Measurements from ENCODE around the gene ZNF446. TPM values are rescaled to one million over a fixed set of nuclear protein-coding genes. Genes with fewer than 3 reads are reported as not detected.

Gene ZNF446
- total and polyA plus RNA-seq, 9 of the 15 experiments (the other 6 are each of a cell fraction or from before 2014, with no cell fraction given) = 0.07 to 4.8 (median 1.2) TPM

GRCh38 chr19:58468216-58468839 is 7.8 kb upstream of the ZNF446 start (continued):
- TF ChIP-seq CTCF (IDR thresholded peaks at IDR 0.05 in 2 of 3, conservative IDR thresholded peaks at IDR 0.05 in 1 of 3; ENCODE audit: insufficient read depth in 2 of 3, low read depth in 1 of 3, low read length in 3 of 3) (0 out of 6 replicates have a peak, but pooled peaks of 1 of the 3 experiments have one; percentile 19), RAD21 (CRISPR knock-in tag; conservative IDR thresholded peaks at IDR 0.05 in 1 of 2, IDR thresholded peaks at IDR 0.05 in 1 of 2) (peak in 1 of 2 experiments; percentile 24; a peak in 1 of 4 replicates), ESRRB (CRISPR knock-in tag; IDR thresholded peaks at IDR 0.05; ENCODE audit: borderline replicate concordance) (no peak), PCBP1 (IDR thresholded peaks at IDR 0.05; ENCODE audit: low read depth, low read length, poor library complexity, severe bottlenecking) (no peak), CEBPZ (IDR thresholded peaks at IDR 0.05; ENCODE audit: borderline replicate concordance, low read depth, low read length) (no peak)
